Measurements from ENCODE around the gene VAMP5.
A peak's percentile ranks its signal among the peaks of the same experiment; 100 is the strongest.

The VAMP5 gene

GRCh38 chr2:85605406-85606115 is 21.3 kb downstream of the VAMP5 start:
- peak; percentile 97 for DNase-seq (ENCODE audit: low read depth)
- H3K4me3 ChIP-seq (ENCODE audit: low read depth, low read length) = no peak overlapping the region
- no peak for TF ChIP-seq CTCF (IDR thresholded peaks at IDR 0.05; ENCODE audit: low read depth, low read length, missing control alignments)
- in situ Hi-C loops (cut with HindIII; ENCODE audit: low sequenced_read_pairs) = no loop called here

- DNase-seq (ENCODE audit: low read depth) = no peak
- in situ Hi-C loops (cut with HindIII; ENCODE audit: low sequenced_read_pairs) = no loop called here
- H3K4me3 ChIP-seq (ENCODE audit: low read depth, low read length) = peak overlapping the region; percentile 11
- no peak for TF ChIP-seq CTCF (IDR thresholded peaks at IDR 0.05; ENCODE audit: low read depth, low read length, missing control alignments)
Observed at GRCh38 chr2:85606116-85606455, 21.9 kb downstream of the VAMP5 start.

GRCh38 chr2:85607268-85608215 is 23.3 kb downstream of the VAMP5 start:
- TF ChIP-seq CTCF (IDR thresholded peaks at IDR 0.05; ENCODE audit: low read depth, low read length, missing control alignments) = no peak
- H3K4me3 ChIP-seq (ENCODE audit: low read depth, low read length) = no peak overlapping the region
- in situ Hi-C loops (cut with HindIII; ENCODE audit: low sequenced_read_pairs) = no loop called here
- no peak for DNase-seq (ENCODE audit: low read depth)

GRCh38 chr2:85611217-85611704 is 27.0 kb downstream of the VAMP5 start:
- H3K4me3 ChIP-seq (ENCODE audit: low read depth, low read length) = peak overlapping the region; percentile 62
- no peak for TF ChIP-seq CTCF (IDR thresholded peaks at IDR 0.05; ENCODE audit: low read depth, low read length, missing control alignments)
- in situ Hi-C loops (cut with HindIII; ENCODE audit: low sequenced_read_pairs) = no loop called here
- DNase-seq (ENCODE audit: low read depth) = no peak

GRCh38 chr2:85611705-85612587 is 27.7 kb downstream of the VAMP5 start, which contains the start of gene C2orf68:
Gene C2orf68, minus strand, starts transcription at chr2:85612066. Its CDS starts 82 bp downstream, at chr2:85611984.
- DNase-seq (ENCODE audit: low read depth) = peak; percentile 57
- H3K4me3 ChIP-seq (ENCODE audit: low read depth, low read length) = peak within 1 kb of the TSS; percentile 62
- no peak for TF ChIP-seq CTCF (IDR thresholded peaks at IDR 0.05; ENCODE audit: low read depth, low read length, missing control alignments)
- in situ Hi-C loops (cut with HindIII; ENCODE audit: low sequenced_read_pairs) = no loop called here
